Muscle layer of duodenum (tissue), 2 donors: Measurements from ENCODE around the gene SLC52A3.

ENCODE experiments used
- H3K27ac ChIP-seq: one replicate; pipeline ENCODE4 v1.7.0; 2013; ENCODE audit warnings: mild to moderate bottlenecking, low read length
- H3K27me3 ChIP-seq: one replicate; pipeline ENCODE4 v1.7.0; 2013; ENCODE audit warnings: low read depth, mild to moderate bottlenecking, control low read depth, low read length
- H3K36me3 ChIP-seq, 2 donors: one replicate each; pipeline ENCODE4 v1.7.0; 2013; ENCODE audit warnings: low read length in 2 of 2, control low read depth in 1 of 2, mild to moderate bottlenecking in 1 of 2; ENCODE audit not compliant: insufficient read depth in 2 of 2, control insufficient read depth in 1 of 2
- H3K4me1 ChIP-seq, 2 donors: one replicate each; pipeline ENCODE4 v1.7.0; 2013; ENCODE audit warnings: low read length in 2 of 2, mild to moderate bottlenecking in 2 of 2, control low read depth in 1 of 2, moderate library complexity in 1 of 2; ENCODE audit not compliant: insufficient read depth in 2 of 2, control insufficient read depth in 1 of 2
- H3K4me3 ChIP-seq, 2 donors: one replicate each; pipeline ENCODE4 v1.7.0; 2013; ENCODE audit warnings: low read length in 2 of 2, low read depth in 1 of 2, mild to moderate bottlenecking in 1 of 2
- H3K9me3 ChIP-seq, 2 donors: one replicate each; pipeline ENCODE4 v1.7.0; 2013; ENCODE audit warnings: low read length in 2 of 2, control low read depth in 1 of 2, mild to moderate bottlenecking in 1 of 2; ENCODE audit not compliant: control insufficient read depth in 1 of 2
- donor health status: healthy.

Gene SLC52A3

GRCh38 chr20:792248-792647 is 23.9 kb upstream of the SLC52A3 start:
- Histone ChIP-seq H3K27me3 (no peaks in the 10 kb centered on the region), H3K4me1 (no peaks in the 10 kb centered on the region), H3K4me3 (no peak overlapping the region), H3K9me3 (peaks cover 0 to 8% of the 10 kb centered on the region in 2 donors), H3K36me3 (no peaks in the 10 kb centered on the region), H3K27ac (no peak overlapping the region)

GRCh38 chr20:791056-791455 is 22.8 kb upstream of the SLC52A3 start:
- H3K4me1 ChIP-seq = no peaks in the 10 kb centered on the region
- H3K27ac ChIP-seq = no peak overlapping the region
- no peak overlapping the region for H3K4me3 ChIP-seq
- no peaks in the 10 kb centered on the region for H3K27me3 ChIP-seq
- H3K36me3 ChIP-seq = no peaks in the 10 kb centered on the region
- H3K9me3 ChIP-seq = peaks cover 0 to 8% of the 10 kb centered on the region in 2 donors

- H3K27ac ChIP-seq = no peak overlapping the region
Measured at GRCh38 chr20:787825-788224, 19.5 kb upstream of the SLC52A3 start.

DNA sequence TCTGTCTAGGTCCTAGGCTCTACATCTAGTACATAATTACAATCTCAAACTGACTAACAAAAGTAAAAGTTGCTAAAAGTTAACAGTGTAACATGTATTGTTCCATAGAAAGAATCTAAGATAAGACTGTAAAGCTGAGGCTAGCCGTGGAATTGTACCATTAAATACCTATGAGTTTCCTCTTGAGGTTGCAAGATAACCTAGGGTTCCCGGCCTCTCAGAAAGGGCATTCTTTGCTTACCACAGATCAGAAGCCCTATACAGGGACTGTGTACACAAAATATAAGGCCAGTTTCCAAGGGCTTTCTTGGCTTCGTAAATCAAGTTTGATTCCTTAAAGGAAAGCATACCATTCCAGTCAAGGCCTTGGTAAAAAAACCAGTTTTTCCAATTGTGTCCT is 11.5 kb upstream of the SLC52A3 start:
- Histone ChIP-seq H3K27me3 (no peaks in the 10 kb centered on the region), H3K27ac (no peak overlapping the region), H3K36me3 (no peaks in the 10 kb centered on the region), H3K4me1 (no peaks in the 10 kb centered on the region), H3K4me3 (no peak overlapping the region), H3K9me3 (peaks cover 0 to 14% of the 10 kb centered on the region in 2 donors)

More at GRCh38 chr20:787825-788224, 19.5 kb upstream of the SLC52A3 start:
- Histone ChIP-seq H3K9me3 (peaks cover 0 to 23% of the 10 kb centered on the region in 2 donors), H3K4me3 (no peak overlapping the region), H3K27me3 (no peaks in the 10 kb centered on the region), H3K4me1 (no peaks in the 10 kb centered on the region), H3K36me3 (no peaks in the 10 kb centered on the region)

DNA sequence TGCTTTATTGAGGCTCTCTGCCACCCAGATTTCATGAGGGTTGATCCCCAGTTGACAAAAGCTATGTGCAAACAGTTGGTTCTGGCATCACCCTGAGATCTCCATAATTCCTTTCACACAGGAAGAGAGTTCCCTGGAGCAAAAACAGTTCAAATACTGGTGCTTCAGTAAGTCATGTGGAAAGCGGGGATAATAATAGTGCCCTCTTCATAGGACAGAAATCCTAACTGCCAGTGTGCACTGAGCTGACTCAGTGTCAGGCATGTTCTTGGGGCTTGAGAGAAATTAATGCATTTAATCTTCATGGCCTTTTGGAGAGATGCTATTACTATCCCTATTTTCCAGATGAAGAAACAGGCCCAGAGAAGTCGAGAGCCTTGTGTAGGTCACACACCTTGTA is 7.9 kb upstream of the SLC52A3 start:
- H3K9me3 ChIP-seq = no peaks in the 10 kb centered on the region
- no peak overlapping the region for H3K27ac ChIP-seq
- no peak overlapping the region for H3K4me3 ChIP-seq
- no peaks in the 10 kb centered on the region for H3K36me3 ChIP-seq
- H3K27me3 ChIP-seq = no peaks in the 10 kb centered on the region
- H3K4me1 ChIP-seq = no peaks in the 10 kb centered on the region

- Histone ChIP-seq H3K27me3 (no peaks in the 10 kb centered on the region), H3K4me3 (no peak overlapping the region), H3K36me3 (no peaks in the 10 kb centered on the region), H3K4me1 (no peaks in the 10 kb centered on the region), H3K9me3 (no peaks in the 10 kb centered on the region), H3K27ac (no peak overlapping the region)
Measured at GRCh38 chr20:775679-776135, 7.4 kb upstream of the SLC52A3 start.

DNA sequence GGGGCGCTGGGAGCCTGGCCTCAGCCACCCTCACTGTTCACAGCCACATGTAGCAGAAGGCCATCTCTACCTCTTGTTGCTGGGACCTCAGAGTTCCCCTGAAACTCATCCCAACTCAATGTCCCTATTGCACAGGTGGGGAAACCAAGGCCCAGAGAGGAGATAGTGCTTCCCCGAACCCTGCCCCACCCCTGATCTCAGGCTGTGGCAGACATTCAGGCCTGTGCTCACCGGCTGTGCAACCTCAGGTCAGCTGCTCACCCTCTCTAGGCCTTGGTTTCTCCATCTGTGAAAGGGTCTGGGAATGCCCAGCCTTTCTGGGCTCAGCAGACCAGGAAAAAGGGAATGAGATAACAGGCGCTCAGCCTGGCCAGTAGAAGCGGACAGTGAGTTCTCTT is 6.4 kb upstream of the SLC52A3 start:
- no peaks in the 10 kb centered on the region for H3K36me3 ChIP-seq
- H3K27ac ChIP-seq = no peak overlapping the region
- H3K4me1 ChIP-seq = no peaks in the 10 kb centered on the region
- H3K27me3 ChIP-seq = no peaks in the 10 kb centered on the region
- H3K9me3 ChIP-seq = no peaks in the 10 kb centered on the region
- no peak overlapping the region for H3K4me3 ChIP-seq

DNA sequence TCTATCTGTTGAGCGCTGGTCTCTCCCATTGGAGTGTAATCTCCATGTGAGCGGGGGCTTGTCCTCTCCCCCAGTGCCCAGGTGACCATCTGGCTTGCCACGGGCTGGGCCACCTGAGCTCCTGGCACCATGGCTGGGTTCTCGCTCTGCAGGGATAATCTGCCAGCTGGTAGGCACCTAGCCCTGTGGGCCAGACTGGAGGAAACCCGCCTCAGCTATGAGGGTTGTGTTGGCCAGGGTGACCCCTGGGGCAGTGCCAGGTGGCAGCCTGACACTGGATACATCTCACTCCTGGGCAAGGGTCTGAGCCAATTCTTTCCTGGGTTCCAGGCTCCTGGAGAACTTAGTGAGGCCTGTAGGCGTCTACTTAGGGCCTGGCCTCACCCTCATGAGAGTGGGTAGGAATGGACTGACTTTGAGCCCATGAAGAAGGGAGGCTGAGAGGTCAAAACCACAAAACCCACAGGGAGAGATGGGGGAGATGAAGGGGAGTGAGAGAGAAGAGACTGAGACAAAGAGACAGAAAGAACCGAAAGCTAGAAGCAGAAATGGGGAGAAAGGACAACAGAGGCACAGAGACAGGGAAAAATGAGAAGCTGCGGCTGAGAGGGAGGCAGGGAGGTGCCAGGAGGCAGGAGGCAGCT is 5.8 kb upstream of the SLC52A3 start:
- Histone ChIP-seq H3K27me3 (no peaks in the 10 kb centered on the region), H3K4me1 (no peaks in the 10 kb centered on the region), H3K36me3 (no peaks in the 10 kb centered on the region), H3K9me3 (no peaks in the 10 kb centered on the region), H3K27ac (no peak overlapping the region), H3K4me3 (no peak overlapping the region)

- Histone ChIP-seq H3K27ac (no peak overlapping the region), H3K27me3 (no peaks in the 10 kb centered on the region), H3K4me1 (no peaks in the 10 kb centered on the region), H3K4me3 (no peak overlapping the region), H3K9me3 (no peaks in the 10 kb centered on the region), H3K36me3 (no peaks in the 10 kb centered on the region)
Measured at GRCh38 chr20:772806-773205, 4.5 kb upstream of the SLC52A3 start.

- Histone ChIP-seq H3K4me3 (no peak overlapping the region), H3K27ac (no peak overlapping the region), H3K36me3 (no peaks in the 10 kb centered on the region), H3K27me3 (no peaks in the 10 kb centered on the region), H3K4me1 (no peaks in the 10 kb centered on the region), H3K9me3 (no peaks in the 10 kb centered on the region)
Measured at GRCh38 chr20:771741-772464, 3.6 kb upstream of the SLC52A3 start.

GRCh38 chr20:770691-771090 is 2.4 kb upstream of the SLC52A3 start:
- Histone ChIP-seq H3K9me3 (no peaks in the 10 kb centered on the region), H3K36me3 (no peaks in the 10 kb centered on the region), H3K4me1 (no peaks in the 10 kb centered on the region), H3K27ac (no peak overlapping the region), H3K27me3 (no peaks in the 10 kb centered on the region), H3K4me3 (no peak overlapping the region)

- H3K27me3 ChIP-seq = no peaks in the 10 kb centered on the region
- H3K4me3 ChIP-seq = no peak overlapping the region
- H3K9me3 ChIP-seq = no peaks in the 10 kb centered on the region
- H3K4me1 ChIP-seq = no peaks in the 10 kb centered on the region
- H3K36me3 ChIP-seq = no peaks in the 10 kb centered on the region
- no peak overlapping the region for H3K27ac ChIP-seq
Measured at GRCh38 chr20:766906-767305, 1.4 kb downstream of the SLC52A3 start.
